HepG2 (cell line): ENCODE results near the gene CBX2. TPM values are rescaled to one million over a fixed set of nuclear protein-coding genes. Genes with fewer than 3 reads are reported as not detected.

Experiments
- AKAP8 ChIP-seq: sonication (generic); formaldehyde crosslinking; IDR thresholded peaks from 2 replicates; pipeline ENCODE4 v1.5.1; 2020; ENCODE audit warnings: mild to moderate bottlenecking, missing genetic modification reagents
- HINFP ChIP-seq: sonication (generic); formaldehyde crosslinking; IDR thresholded peaks from 2 replicates; pipeline ENCODE4 v1.4.0; 2020; ENCODE audit warnings: low read depth, mild to moderate bottlenecking, missing genetic modification reagents
- HOXA5 ChIP-seq: sonication (generic); formaldehyde crosslinking; IDR thresholded peaks from 2 replicates; pipeline ENCODE4 v1.4.0; 2020; ENCODE audit warnings: missing genetic modification reagents
- KDM6A ChIP-seq: IDR thresholded peaks from 2 replicates; pipeline ENCODE4 v1.6.1; 2016; ENCODE audit warnings: low read depth
- NCOA2 ChIP-seq: sonication (generic); formaldehyde crosslinking; IDR thresholded peaks from 2 replicates; pipeline ENCODE4 v1.8.0; 2022; ENCODE audit warnings: inconsistent platforms
- NPAS2 ChIP-seq: sonication (generic); formaldehyde crosslinking; IDR thresholded peaks from 2 replicates; pipeline ENCODE4 v1.8.0; 2022; ENCODE audit warnings: mild to moderate bottlenecking, missing genetic modification reagents, borderline replicate concordance
- PCBP1 ChIP-seq: fragments of 200-400 bp; formaldehyde crosslinking; IDR thresholded peaks from 2 replicates; pipeline ENCODE4 v1.6.1; 2017; ENCODE audit warnings: mild to moderate bottlenecking, low read depth, low read length, borderline replicate concordance
- RBAK ChIP-seq: sonication (generic); formaldehyde crosslinking; IDR thresholded peaks from 2 replicates; pipeline ENCODE4 v1.5.1; 2020; ENCODE audit warnings: mild to moderate bottlenecking, missing genetic modification reagents
- RBM39 ChIP-seq: fragments of 200-400 bp; formaldehyde crosslinking; IDR thresholded peaks from one replicate; pipeline ENCODE4 v1.6.1; 2018; ENCODE audit warnings: antibody characterized with exemption, mild to moderate bottlenecking, low read depth, low read length; ENCODE audit not compliant: poor library complexity, severe bottlenecking
- STAT5B ChIP-seq: sonication (generic); formaldehyde crosslinking; IDR thresholded peaks from 2 replicates; pipeline ENCODE4 v1.4.0; 2020; ENCODE audit warnings: missing genetic modification reagents
- ZEB1 ChIP-seq: IDR thresholded peaks from 2 replicates; pipeline ENCODE4 v1.6.1; 2012; ENCODE audit warnings: mild to moderate bottlenecking, low read depth, inconsistent platforms; ENCODE audit not compliant: insufficient replicate concordance
- ZNF430 ChIP-seq: sonication (generic); formaldehyde crosslinking; IDR thresholded peaks from 2 replicates; pipeline ENCODE4 v1.9.0; 2021; ENCODE audit warnings: mild to moderate bottlenecking, missing genetic modification reagents
- ZNF512 ChIP-seq: sonication (generic); formaldehyde crosslinking; IDR thresholded peaks from 2 replicates; pipeline ENCODE4 v1.4.0; 2020; ENCODE audit warnings: mild to moderate bottlenecking, missing genetic modification reagents
- ZNF7 ChIP-seq: IDR thresholded peaks from 2 replicates; pipeline ENCODE4 v1.6.1; 2016; ENCODE audit warnings: missing biosample characterization, missing genetic modification reagents
- polyA plus RNA-seq, 8 experiments: library from polyadenylated mRNA; depleted of rRNA in 3 of 8; stranded (reverse) in 7 of 8; unstranded in 1 of 8; fragments of >200 nt; fragmentation: Illumina TruSeq in 4 of 8; extraction: Trizol in 4 of 8; gene quantifications; 2 replicates each; pipeline versions ENCODE4 v1.2.1 to v1.2.3, GENCODE V29; 2011 to 2016; ENCODE audit warnings: low read depth in 4 of 8, missing spikeins in 1 of 8, mixed read lengths in 1 of 8; ENCODE audit not compliant: insufficient read depth in 1 of 8
- total RNA-seq, 5 experiments: library from RNA; depleted of rRNA; stranded (reverse); fragments of >200 nt; fragmentation: Illumina TruSeq; extraction: Trizol; gene quantifications; 2 replicates each; pipeline ENCODE4 v1.2.3, GENCODE V29; 2016; ENCODE audit warnings: low read depth in 1 of 5
- TF ChIP-seq, protein P1 (sequence below): sonication (generic); formaldehyde crosslinking; IDR thresholded peaks from 2 replicates; pipeline ENCODE4 v1.5.0; 2020; ENCODE audit warnings: mild to moderate bottlenecking, missing genetic modification reagents, moderate library complexity
- TF ChIP-seq, protein P2 (sequence below): sonication (generic); formaldehyde crosslinking; IDR thresholded peaks from 2 replicates; pipeline ENCODE4 v1.8.1; 2022; ENCODE audit warnings: mild to moderate bottlenecking, missing genetic modification reagents
- TF ChIP-seq, protein P3 (sequence below): IDR thresholded peaks from 2 replicates; pipeline ENCODE4 v1.6.1; 2016; ENCODE audit warnings: missing compliant biosample characterization, missing genetic modification reagents, borderline replicate concordance
- TF ChIP-seq, protein P4 (sequence below): sonication (generic); formaldehyde crosslinking; conservative IDR thresholded peaks from 2 replicates; pipeline ENCODE4 v1.4.0; 2020; ENCODE audit warnings: mild to moderate bottlenecking, missing genetic modification reagents, moderate library complexity

Gene CBX2
- total and polyA plus RNA-seq, 2 of the 13 experiments (the other 11 are each of a cell fraction or from before 2014, with no cell fraction given), result 14.5 to 31.1 TPM

DNA sequence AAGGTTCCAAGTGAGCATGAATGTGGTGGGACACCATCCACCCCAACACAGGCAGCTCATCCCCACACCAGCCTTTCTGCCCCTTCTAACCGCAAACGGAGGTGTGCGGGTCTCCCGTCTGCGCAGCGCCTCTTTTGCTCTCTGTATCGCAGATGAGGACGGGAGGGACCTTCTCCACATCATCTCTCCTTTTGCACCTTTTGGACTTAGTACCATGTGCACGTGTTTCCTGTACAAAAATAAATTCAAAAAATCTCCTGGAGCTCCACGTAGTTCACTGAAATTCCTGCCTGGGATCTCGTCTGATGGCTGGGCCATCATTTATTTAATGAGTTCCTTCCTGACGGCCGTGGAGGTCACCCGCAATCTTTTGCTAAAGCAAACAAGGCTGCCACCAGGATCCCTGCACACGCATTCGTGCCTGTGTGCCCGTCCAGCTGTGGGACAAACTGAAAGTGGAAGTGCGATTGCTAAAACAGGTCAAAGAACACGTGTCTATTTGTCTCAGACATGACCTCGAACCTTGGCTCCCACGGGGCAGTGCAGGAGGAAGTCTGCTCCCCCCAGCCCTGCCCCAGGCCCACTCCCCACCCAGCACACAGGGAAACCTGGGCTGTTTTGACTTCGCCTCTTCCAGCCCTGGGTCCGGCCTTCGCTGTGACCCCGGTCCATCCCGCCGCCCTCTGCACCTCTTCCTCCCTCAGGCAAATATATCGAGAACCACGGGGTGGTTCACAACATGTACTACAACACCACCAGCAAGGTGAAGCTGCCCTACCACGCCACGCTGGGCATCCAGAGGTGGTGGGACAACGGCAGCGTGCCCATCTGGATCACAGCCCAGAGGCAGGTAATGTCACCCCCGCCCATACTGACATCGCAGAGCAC, 44.9 kb upstream of the CBX2 start (continued):
- TF ChIP-seq, protein P1, sequence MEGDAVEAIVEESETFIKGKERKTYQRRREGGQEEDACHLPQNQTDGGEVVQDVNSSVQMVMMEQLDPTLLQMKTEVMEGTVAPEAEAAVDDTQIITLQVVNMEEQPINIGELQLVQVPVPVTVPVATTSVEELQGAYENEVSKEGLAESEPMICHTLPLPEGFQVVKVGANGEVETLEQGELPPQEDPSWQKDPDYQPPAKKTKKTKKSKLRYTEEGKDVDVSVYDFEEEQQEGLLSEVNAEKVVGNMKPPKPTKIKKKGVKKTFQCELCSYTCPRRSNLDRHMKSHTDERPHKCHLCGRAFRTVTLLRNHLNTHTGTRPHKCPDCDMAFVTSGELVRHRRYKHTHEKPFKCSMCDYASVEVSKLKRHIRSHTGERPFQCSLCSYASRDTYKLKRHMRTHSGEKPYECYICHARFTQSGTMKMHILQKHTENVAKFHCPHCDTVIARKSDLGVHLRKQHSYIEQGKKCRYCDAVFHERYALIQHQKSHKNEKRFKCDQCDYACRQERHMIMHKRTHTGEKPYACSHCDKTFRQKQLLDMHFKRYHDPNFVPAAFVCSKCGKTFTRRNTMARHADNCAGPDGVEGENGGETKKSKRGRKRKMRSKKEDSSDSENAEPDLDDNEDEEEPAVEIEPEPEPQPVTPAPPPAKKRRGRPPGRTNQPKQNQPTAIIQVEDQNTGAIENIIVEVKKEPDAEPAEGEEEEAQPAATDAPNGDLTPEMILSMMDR, result no peak
- TF ChIP-seq ZNF512 (CRISPR knock-in tag), result no peak
- TF ChIP-seq HINFP (CRISPR knock-in tag), result no peak
- TF ChIP-seq, protein P2, sequence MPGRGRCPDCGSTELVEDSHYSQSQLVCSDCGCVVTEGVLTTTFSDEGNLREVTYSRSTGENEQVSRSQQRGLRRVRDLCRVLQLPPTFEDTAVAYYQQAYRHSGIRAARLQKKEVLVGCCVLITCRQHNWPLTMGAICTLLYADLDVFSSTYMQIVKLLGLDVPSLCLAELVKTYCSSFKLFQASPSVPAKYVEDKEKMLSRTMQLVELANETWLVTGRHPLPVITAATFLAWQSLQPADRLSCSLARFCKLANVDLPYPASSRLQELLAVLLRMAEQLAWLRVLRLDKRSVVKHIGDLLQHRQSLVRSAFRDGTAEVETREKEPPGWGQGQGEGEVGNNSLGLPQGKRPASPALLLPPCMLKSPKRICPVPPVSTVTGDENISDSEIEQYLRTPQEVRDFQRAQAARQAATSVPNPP (CRISPR knock-in tag), result no peak
- TF ChIP-seq AKAP8 (CRISPR knock-in tag), result no peak
- TF ChIP-seq, protein P3, sequence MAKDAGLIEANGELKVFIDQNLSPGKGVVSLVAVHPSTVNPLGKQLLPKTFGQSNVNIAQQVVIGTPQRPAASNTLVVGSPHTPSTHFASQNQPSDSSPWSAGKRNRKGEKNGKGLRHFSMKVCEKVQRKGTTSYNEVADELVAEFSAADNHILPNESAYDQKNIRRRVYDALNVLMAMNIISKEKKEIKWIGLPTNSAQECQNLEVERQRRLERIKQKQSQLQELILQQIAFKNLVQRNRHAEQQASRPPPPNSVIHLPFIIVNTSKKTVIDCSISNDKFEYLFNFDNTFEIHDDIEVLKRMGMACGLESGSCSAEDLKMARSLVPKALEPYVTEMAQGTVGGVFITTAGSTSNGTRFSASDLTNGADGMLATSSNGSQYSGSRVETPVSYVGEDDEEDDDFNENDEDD (CRISPR knock-in tag), result peak; percentile 62; the same call in 1 of the 2 replicates
- no peak for TF ChIP-seq PCBP1
- TF ChIP-seq KDM6A (CRISPR knock-in tag), result no peak
- no peak for TF ChIP-seq HOXA5 (CRISPR knock-in tag)
- no peak for TF ChIP-seq ZNF7 (CRISPR knock-in tag)
- TF ChIP-seq NPAS2, result no peak
- TF ChIP-seq, protein P4, sequence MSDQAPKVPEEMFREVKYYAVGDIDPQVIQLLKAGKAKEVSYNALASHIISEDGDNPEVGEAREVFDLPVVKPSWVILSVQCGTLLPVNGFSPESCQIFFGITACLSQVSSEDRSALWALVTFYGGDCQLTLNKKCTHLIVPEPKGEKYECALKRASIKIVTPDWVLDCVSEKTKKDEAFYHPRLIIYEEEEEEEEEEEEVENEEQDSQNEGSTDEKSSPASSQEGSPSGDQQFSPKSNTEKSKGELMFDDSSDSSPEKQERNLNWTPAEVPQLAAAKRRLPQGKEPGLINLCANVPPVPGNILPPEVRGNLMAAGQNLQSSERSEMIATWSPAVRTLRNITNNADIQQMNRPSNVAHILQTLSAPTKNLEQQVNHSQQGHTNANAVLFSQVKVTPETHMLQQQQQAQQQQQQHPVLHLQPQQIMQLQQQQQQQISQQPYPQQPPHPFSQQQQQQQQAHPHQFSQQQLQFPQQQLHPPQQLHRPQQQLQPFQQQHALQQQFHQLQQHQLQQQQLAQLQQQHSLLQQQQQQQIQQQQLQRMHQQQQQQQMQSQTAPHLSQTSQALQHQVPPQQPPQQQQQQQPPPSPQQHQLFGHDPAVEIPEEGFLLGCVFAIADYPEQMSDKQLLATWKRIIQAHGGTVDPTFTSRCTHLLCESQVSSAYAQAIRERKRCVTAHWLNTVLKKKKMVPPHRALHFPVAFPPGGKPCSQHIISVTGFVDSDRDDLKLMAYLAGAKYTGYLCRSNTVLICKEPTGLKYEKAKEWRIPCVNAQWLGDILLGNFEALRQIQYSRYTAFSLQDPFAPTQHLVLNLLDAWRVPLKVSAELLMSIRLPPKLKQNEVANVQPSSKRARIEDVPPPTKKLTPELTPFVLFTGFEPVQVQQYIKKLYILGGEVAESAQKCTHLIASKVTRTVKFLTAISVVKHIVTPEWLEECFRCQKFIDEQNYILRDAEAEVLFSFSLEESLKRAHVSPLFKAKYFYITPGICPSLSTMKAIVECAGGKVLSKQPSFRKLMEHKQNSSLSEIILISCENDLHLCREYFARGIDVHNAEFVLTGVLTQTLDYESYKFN (CRISPR knock-in tag), result peak; percentile 80
- no peak for TF ChIP-seq STAT5B (CRISPR knock-in tag)
- no peak for TF ChIP-seq RBM39
- TF ChIP-seq NCOA2 (CRISPR knock-in tag), result peak; percentile 41; the same call in 1 of the 2 replicates
- no peak for TF ChIP-seq RBAK (CRISPR knock-in tag)
- TF ChIP-seq ZEB1, result no peak
- TF ChIP-seq ZNF430 (CRISPR knock-in tag), result no peak
